WTC11 (cell line): Measurements from ENCODE around the gene OR5L2. TPM values are rescaled to one million over a fixed set of nuclear protein-coding genes. Genes with fewer than 3 reads are reported as not detected.

Source experiments
- ATAC-seq: fragments of 200-7000 bp; cut with Tn5 transposase; 2 replicates; pipeline ENCODE4 v1.10.0; 2021; ENCODE audit warnings: mild to moderate bottlenecking, moderate library complexity
- CTCF ChIA-PET: fragments of 300-600 bp; sonication (Branson Sonifier 250); formaldehyde crosslinking; loops from one replicate; lab custom pipeline; 2021; ENCODE audit warnings: antibody characterized with exemption; lab: Charles Lee
- POLR2A ChIA-PET: fragments of 350-600 bp; sonication (Branson Sonifier 250); formaldehyde crosslinking; loops from one replicate; lab custom pipeline; 2021; ENCODE audit warnings: antibody characterized with exemption; lab: Charles Lee
- DNase-seq: peaks from one replicate; pipeline ENCODE4 v3.0.0; 2021; ENCODE audit warnings: low spot score
- H3K27ac Mint-ChIP-seq: 2 replicates; pipeline ENCODE4 v1.8.0; 2021; ENCODE audit warnings: mixed read lengths
- H3K27me3 Mint-ChIP-seq: 2 replicates; pipeline ENCODE4 v1.8.0; 2021; ENCODE audit warnings: low read depth, mild to moderate bottlenecking, moderate library complexity, mixed read lengths
- H3K36me3 Mint-ChIP-seq: 2 replicates; pipeline ENCODE4 v1.8.0; 2021; ENCODE audit warnings: mixed read lengths
- H3K4me1 Mint-ChIP-seq: 2 replicates; pipeline ENCODE4 v1.8.0; 2022; ENCODE audit warnings: mixed read lengths
- H3K4me3 Mint-ChIP-seq: 2 replicates; pipeline ENCODE4 v1.8.0; 2021; ENCODE audit warnings: mild to moderate bottlenecking, moderate library complexity, mixed read lengths
- H3K9me3 Mint-ChIP-seq: 2 replicates; pipeline ENCODE4 v1.8.0; 2021; ENCODE audit warnings: mixed read lengths
- CREB1 ChIP-seq: sonication (generic); formaldehyde crosslinking; IDR thresholded peaks from 2 replicates; pipeline ENCODE4 v1.8.0; 2023; ENCODE audit warnings: mild to moderate bottlenecking, missing genetic modification reagents
- GABPB1 ChIP-seq: sonication (generic); formaldehyde crosslinking; IDR thresholded peaks from 2 replicates; pipeline ENCODE4 v1.8.1; 2023; ENCODE audit warnings: mild to moderate bottlenecking, missing genetic modification reagents
- HMGA2 ChIP-seq: fragments of 250-450 bp; sonication (Bioruptor Pico); IDR thresholded peaks from 2 replicates; pipeline ENCODE4 v1.4.0; 2021; ENCODE audit warnings: mild to moderate bottlenecking, moderate library complexity
- IRF2 ChIP-seq: sonication (generic); formaldehyde crosslinking; IDR thresholded peaks from 2 replicates; pipeline ENCODE4 v1.8.0; 2022; ENCODE audit warnings: low read depth, missing genetic modification reagents, borderline replicate concordance
- JAZF1 ChIP-seq: fragments of 250-450 bp; sonication (Bioruptor Pico); IDR thresholded peaks from 2 replicates; pipeline ENCODE4 v1.9.0; 2021; ENCODE audit warnings: moderate library complexity, mild to moderate bottlenecking, inconsistent platforms
- KAT7 ChIP-seq: sonication (generic); formaldehyde crosslinking; IDR thresholded peaks from 2 replicates; pipeline ENCODE4 v1.8.1; 2023; ENCODE audit warnings: missing genetic modification reagents, mild to moderate bottlenecking, borderline replicate concordance
- SOX15 ChIP-seq: fragments of 250-450 bp; sonication (Bioruptor Pico); IDR thresholded peaks from 2 replicates; pipeline ENCODE4 v1.9.0; 2021; ENCODE audit warnings: mild to moderate bottlenecking
- ZNF219 ChIP-seq: sonication (generic); formaldehyde crosslinking; IDR thresholded peaks from 2 replicates; pipeline ENCODE4 v1.8.0; 2023; ENCODE audit warnings: missing genetic modification reagents, mild to moderate bottlenecking, borderline replicate concordance
- ZNF317 ChIP-seq: sonication (generic); formaldehyde crosslinking; IDR thresholded peaks from 2 replicates; pipeline ENCODE4 v1.8.1; 2023; ENCODE audit warnings: low read depth, mild to moderate bottlenecking, moderate library complexity, missing genetic modification reagents, borderline replicate concordance
- total RNA-seq: library from RNA; stranded (reverse); gene quantifications from 3 replicates; pipeline ENCODE4 v1.2.3, GENCODE V29; 2021
- TF ChIP-seq, protein P1 (sequence below): sonication (generic); formaldehyde crosslinking; IDR thresholded peaks from 2 replicates; pipeline ENCODE4 v1.8.1; 2022; ENCODE audit warnings: missing genetic modification reagents, borderline replicate concordance
- TF ChIP-seq, protein P2 (sequence below): fragments of 250-450 bp; sonication (Bioruptor Pico); IDR thresholded peaks from 2 replicates; pipeline ENCODE4 v1.9.0; 2021; ENCODE audit warnings: mild to moderate bottlenecking, borderline replicate concordance
- TF ChIP-seq, protein P3 (sequence below): sonication (generic); formaldehyde crosslinking; IDR thresholded peaks from 2 replicates; pipeline ENCODE4 v1.8.1; 2023; ENCODE audit warnings: mild to moderate bottlenecking, missing genetic modification reagents
- TF ChIP-seq, protein P4 (sequence below): fragments of 250-450 bp; sonication (Bioruptor Pico); IDR thresholded peaks from 2 replicates; pipeline ENCODE4 v1.9.0; 2021; ENCODE audit warnings: mild to moderate bottlenecking
- TF ChIP-seq, protein P5 (sequence below): sonication (generic); formaldehyde crosslinking; IDR thresholded peaks from 2 replicates; pipeline ENCODE4 v1.8.1; 2022; ENCODE audit warnings: mild to moderate bottlenecking, moderate library complexity, missing genetic modification reagents

OR5L2 gene
- total RNA-seq, 1 experiment from 2014 or later, result not detected

DNA sequence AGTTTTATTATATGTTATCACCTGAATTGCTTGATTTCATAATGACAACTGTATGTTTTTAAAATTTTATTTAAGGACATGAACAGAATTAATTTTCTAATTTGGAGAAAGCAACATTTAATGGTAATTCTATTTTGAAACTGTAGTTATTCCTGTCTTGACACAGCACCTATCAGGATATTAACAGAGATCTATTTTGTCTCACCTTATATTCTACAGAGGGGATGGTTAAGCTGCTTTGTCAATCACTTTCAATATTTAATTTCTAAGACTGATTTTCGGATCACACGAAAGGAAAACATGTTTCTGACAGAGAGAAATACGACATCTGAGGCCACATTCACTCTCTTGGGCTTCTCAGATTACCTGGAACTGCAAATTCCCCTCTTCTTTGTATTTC, 11.4 kb downstream of the OR5L2 start, which contains the start of gene OR5D16:
Gene OR5D16 (plus strand): TSS at position 301 of the 400 bp plus-strand sequence. CDS start 0 bp downstream, at position 301.
- no peak for DNase-seq
- no peak within 1 kb of the TSS for H3K4me3 Mint-ChIP-seq
- CTCF ChIA-PET, result no interaction called here
- TF ChIP-seq, protein P1, sequence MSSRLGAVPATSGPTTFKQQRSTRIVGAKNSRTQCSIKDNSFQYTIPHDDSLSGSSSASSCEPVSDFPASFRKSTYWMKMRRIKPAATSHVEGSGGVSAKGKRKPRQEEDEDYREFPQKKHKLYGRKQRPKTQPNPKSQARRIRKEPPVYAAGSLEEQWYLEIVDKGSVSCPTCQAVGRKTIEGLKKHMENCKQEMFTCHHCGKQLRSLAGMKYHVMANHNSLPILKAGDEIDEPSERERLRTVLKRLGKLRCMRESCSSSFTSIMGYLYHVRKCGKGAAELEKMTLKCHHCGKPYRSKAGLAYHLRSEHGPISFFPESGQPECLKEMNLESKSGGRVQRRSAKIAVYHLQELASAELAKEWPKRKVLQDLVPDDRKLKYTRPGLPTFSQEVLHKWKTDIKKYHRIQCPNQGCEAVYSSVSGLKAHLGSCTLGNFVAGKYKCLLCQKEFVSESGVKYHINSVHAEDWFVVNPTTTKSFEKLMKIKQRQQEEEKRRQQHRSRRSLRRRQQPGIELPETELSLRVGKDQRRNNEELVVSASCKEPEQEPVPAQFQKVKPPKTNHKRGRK (CRISPR knock-in tag), result no peak
- TF ChIP-seq, protein P2, sequence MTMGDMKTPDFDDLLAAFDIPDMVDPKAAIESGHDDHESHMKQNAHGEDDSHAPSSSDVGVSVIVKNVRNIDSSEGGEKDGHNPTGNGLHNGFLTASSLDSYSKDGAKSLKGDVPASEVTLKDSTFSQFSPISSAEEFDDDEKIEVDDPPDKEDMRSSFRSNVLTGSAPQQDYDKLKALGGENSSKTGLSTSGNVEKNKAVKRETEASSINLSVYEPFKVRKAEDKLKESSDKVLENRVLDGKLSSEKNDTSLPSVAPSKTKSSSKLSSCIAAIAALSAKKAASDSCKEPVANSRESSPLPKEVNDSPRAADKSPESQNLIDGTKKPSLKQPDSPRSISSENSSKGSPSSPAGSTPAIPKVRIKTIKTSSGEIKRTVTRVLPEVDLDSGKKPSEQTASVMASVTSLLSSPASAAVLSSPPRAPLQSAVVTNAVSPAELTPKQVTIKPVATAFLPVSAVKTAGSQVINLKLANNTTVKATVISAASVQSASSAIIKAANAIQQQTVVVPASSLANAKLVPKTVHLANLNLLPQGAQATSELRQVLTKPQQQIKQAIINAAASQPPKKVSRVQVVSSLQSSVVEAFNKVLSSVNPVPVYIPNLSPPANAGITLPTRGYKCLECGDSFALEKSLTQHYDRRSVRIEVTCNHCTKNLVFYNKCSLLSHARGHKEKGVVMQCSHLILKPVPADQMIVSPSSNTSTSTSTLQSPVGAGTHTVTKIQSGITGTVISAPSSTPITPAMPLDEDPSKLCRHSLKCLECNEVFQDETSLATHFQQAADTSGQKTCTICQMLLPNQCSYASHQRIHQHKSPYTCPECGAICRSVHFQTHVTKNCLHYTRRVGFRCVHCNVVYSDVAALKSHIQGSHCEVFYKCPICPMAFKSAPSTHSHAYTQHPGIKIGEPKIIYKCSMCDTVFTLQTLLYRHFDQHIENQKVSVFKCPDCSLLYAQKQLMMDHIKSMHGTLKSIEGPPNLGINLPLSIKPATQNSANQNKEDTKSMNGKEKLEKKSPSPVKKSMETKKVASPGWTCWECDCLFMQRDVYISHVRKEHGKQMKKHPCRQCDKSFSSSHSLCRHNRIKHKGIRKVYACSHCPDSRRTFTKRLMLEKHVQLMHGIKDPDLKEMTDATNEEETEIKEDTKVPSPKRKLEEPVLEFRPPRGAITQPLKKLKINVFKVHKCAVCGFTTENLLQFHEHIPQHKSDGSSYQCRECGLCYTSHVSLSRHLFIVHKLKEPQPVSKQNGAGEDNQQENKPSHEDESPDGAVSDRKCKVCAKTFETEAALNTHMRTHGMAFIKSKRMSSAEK (CRISPR knock-in tag), result no peak
- TF ChIP-seq JAZF1 (CRISPR knock-in tag), result no peak
- no peak for TF ChIP-seq KAT7 (CRISPR knock-in tag)
- TF ChIP-seq ZNF317 (CRISPR knock-in tag), result no peak
- TF ChIP-seq SOX15, result no peak
- TF ChIP-seq, protein P3, sequence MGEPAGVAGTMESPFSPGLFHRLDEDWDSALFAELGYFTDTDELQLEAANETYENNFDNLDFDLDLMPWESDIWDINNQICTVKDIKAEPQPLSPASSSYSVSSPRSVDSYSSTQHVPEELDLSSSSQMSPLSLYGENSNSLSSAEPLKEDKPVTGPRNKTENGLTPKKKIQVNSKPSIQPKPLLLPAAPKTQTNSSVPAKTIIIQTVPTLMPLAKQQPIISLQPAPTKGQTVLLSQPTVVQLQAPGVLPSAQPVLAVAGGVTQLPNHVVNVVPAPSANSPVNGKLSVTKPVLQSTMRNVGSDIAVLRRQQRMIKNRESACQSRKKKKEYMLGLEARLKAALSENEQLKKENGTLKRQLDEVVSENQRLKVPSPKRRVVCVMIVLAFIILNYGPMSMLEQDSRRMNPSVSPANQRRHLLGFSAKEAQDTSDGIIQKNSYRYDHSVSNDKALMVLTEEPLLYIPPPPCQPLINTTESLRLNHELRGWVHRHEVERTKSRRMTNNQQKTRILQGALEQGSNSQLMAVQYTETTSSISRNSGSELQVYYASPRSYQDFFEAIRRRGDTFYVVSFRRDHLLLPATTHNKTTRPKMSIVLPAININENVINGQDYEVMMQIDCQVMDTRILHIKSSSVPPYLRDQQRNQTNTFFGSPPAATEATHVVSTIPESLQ (CRISPR knock-in tag), result no peak
- TF ChIP-seq ZNF219 (CRISPR knock-in tag), result no peak
- TF ChIP-seq HMGA2 (CRISPR knock-in tag), result no peak
- TF ChIP-seq IRF2 (CRISPR knock-in tag), result no peak
- TF ChIP-seq CREB1 (CRISPR knock-in tag), result no peak
- TF ChIP-seq, protein P4, sequence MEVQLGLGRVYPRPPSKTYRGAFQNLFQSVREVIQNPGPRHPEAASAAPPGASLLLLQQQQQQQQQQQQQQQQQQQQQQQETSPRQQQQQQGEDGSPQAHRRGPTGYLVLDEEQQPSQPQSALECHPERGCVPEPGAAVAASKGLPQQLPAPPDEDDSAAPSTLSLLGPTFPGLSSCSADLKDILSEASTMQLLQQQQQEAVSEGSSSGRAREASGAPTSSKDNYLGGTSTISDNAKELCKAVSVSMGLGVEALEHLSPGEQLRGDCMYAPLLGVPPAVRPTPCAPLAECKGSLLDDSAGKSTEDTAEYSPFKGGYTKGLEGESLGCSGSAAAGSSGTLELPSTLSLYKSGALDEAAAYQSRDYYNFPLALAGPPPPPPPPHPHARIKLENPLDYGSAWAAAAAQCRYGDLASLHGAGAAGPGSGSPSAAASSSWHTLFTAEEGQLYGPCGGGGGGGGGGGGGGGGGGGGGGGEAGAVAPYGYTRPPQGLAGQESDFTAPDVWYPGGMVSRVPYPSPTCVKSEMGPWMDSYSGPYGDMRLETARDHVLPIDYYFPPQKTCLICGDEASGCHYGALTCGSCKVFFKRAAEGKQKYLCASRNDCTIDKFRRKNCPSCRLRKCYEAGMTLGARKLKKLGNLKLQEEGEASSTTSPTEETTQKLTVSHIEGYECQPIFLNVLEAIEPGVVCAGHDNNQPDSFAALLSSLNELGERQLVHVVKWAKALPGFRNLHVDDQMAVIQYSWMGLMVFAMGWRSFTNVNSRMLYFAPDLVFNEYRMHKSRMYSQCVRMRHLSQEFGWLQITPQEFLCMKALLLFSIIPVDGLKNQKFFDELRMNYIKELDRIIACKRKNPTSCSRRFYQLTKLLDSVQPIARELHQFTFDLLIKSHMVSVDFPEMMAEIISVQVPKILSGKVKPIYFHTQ (CRISPR knock-in tag), result no peak
- TF ChIP-seq, protein P5, sequence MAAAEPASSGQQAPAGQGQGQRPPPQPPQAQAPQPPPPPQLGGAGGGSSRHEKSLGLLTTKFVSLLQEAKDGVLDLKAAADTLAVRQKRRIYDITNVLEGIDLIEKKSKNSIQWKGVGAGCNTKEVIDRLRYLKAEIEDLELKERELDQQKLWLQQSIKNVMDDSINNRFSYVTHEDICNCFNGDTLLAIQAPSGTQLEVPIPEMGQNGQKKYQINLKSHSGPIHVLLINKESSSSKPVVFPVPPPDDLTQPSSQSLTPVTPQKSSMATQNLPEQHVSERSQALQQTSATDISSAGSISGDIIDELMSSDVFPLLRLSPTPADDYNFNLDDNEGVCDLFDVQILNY (CRISPR knock-in tag), result no peak
- TF ChIP-seq GABPB1, result no peak
- TF ChIP-seq, all 79 proteins: peak for 0
- H3K36me3 Mint-ChIP-seq, result peaks cover 62% of the 10 kb centered on the region
- peaks cover 12% of the 10 kb centered on the region for H3K27me3 Mint-ChIP-seq
- H3K4me1 Mint-ChIP-seq, result no peaks in the 10 kb centered on the region
- no peak for ATAC-seq
- POLR2A ChIA-PET, result no interaction called here
- peaks cover 77% of the 10 kb centered on the region for H3K9me3 Mint-ChIP-seq
- H3K27ac Mint-ChIP-seq, result no peak within 1 kb of the TSS
